Upper lobe of left lung (tissue), 6 donors: ENCODE measurements around the gene PGK1. TPM values are rescaled to one million over a fixed set of nuclear protein-coding genes. Genes with fewer than 3 reads are reported as not detected.
"Not testable (repeated sequence)": the region's sequence is repeated elsewhere in the genome, so short reads cannot be mapped to it uniquely, and the experiment has no call there.

ENCODE experiments used
- ATAC-seq, 2 donors: fragments of 200-7000 bp; cut with Tn5 transposase; one replicate each; pipeline ENCODE4 v1.9.1; 2022; ENCODE audit warnings: mild to moderate bottlenecking in 2 of 2, moderate library complexity in 2 of 2; ENCODE audit not compliant: low FRiP score in 2 of 2
- DNase-seq, 2 donors: peaks; one replicate each; pipeline ENCODE4 v3.0.0-alpha.2; 2019 to 2020
- H3K27ac ChIP-seq, 4 donors: fragments of 200-600 bp; sonication (generic); one replicate each; pipeline ENCODE4 v1.5.1; 2016 to 2019
- H3K27me3 ChIP-seq, 4 donors: fragments of 200-600 bp; sonication (generic); one replicate each; pipeline ENCODE4 v1.5.1; 2017 to 2019
- H3K36me3 ChIP-seq, 4 donors: fragments of 200-600 bp; sonication (generic); one replicate each; pipeline ENCODE4 v1.5.1; 2016 to 2019
- H3K4me1 ChIP-seq, 4 donors: fragments of 200-600 bp; sonication (generic); one replicate each; pipeline ENCODE4 v1.5.1; 2018 to 2019
- H3K4me3 ChIP-seq, 4 donors: fragments of 200-600 bp; sonication (generic); one replicate each; pipeline ENCODE4 v1.5.1; 2017 to 2019; ENCODE audit warnings: mild to moderate bottlenecking in 2 of 4, moderate library complexity in 1 of 4
- H3K9me3 ChIP-seq, 4 donors: fragments of 200-600 bp; sonication (generic); one replicate each; pipeline ENCODE4 v1.5.1; 2018 to 2019
- CTCF ChIP-seq, 6 experiments: fragments of 450-650 bp in 4 of 6; fragments of 200-600 bp in 2 of 6; sonication (generic) in 2 of 6; IDR thresholded peaks; one replicate each; pipeline ENCODE4 v1.5.1; 2016 to 2019; ENCODE audit warnings: antibody characterized with exemption in 6 of 6
- EP300 ChIP-seq, 4 donors: sonication (generic); formaldehyde crosslinking; IDR thresholded peaks; one replicate each; pipeline ENCODE4 v1.5.1; 2017; ENCODE audit warnings: antibody characterized with exemption in 4 of 4, control low read depth in 2 of 4
- POLR2A ChIP-seq, 4 donors: fragments of 450-650 bp; IDR thresholded peaks; one replicate each; pipeline ENCODE4 v1.5.1; 2016 to 2017; ENCODE audit warnings: antibody characterized with exemption in 4 of 4, mild to moderate bottlenecking in 2 of 4
- POLR2AphosphoS5 ChIP-seq, 2 donors: sonication (generic); formaldehyde crosslinking; IDR thresholded peaks; one replicate each; pipeline ENCODE4 v1.5.1; 2017; ENCODE audit warnings: antibody characterized with exemption in 2 of 2
- WGBS, 2 donors: methylation state at CpG; one replicate each; pipeline ENCODE4 v1.1.5; 2017 to 2018; 5-methylcytosine and 5-hydroxymethylcytosine counted together
- total RNA-seq, 6 donors: library from RNA; depleted of rRNA in 4 of 6; stranded (reverse); fragments of >200 nt in 4 of 6; gene quantifications; one replicate each; pipeline versions ENCODE4 v1.1.0 to v1.2.1, GENCODE V29; 2016 to 2021
- donor health status: DM: no; HTN: no; CAD: no; lungs with moderate emphysema.
- donor health status: DM: no; HTN: yes; CAD: no; lungs with severe emphysema.

The PGK1 gene
- total RNA-seq, 6 donors from 2014 or later, result 57.6 to 295 (median 170) TPM

DNA sequence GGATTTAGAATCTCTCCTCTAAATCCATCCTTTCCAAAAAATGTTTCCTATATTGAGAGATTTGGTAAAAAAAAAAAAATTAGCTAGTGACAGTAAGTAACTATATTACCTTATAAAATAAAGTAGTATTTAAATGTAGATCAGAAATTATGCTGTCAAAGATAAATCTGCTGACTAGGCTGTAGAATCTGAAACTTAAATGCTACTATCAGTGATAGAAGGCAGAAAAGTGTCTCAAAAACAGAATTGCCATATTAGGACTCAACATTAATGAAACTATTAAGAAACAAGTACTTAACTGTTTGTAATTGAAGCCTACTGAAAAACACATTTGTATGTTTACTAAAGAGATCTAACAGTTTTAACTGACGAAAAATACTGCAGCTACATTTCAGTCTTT, 27.1 kb downstream of the PGK1 start:
- Histone ChIP-seq H3K27ac (no peak overlapping the region), H3K4me3 (no peak overlapping the region), H3K9me3 (no peaks in the 10 kb centered on the region), H3K36me3 (peaks cover 0 to 55% (median 4%) of the 10 kb centered on the region in 4 donors), H3K27me3 (no peaks in the 10 kb centered on the region), H3K4me1 (no peaks in the 10 kb centered on the region)
- DNase-seq, result no peak
- WGBS, 2 donors, result 57 to 86% methylated on average over 1 of the region's 1 CpG
- TF ChIP-seq CTCF (IDR thresholded peaks at IDR 0.05) (no peak), POLR2AphosphoS5 (IDR thresholded peaks at IDR 0.05) (no peak), POLR2A (IDR thresholded peaks at IDR 0.05) (no peak), EP300 (IDR thresholded peaks at IDR 0.05) (no peak)
- no peak for ATAC-seq

DNA sequence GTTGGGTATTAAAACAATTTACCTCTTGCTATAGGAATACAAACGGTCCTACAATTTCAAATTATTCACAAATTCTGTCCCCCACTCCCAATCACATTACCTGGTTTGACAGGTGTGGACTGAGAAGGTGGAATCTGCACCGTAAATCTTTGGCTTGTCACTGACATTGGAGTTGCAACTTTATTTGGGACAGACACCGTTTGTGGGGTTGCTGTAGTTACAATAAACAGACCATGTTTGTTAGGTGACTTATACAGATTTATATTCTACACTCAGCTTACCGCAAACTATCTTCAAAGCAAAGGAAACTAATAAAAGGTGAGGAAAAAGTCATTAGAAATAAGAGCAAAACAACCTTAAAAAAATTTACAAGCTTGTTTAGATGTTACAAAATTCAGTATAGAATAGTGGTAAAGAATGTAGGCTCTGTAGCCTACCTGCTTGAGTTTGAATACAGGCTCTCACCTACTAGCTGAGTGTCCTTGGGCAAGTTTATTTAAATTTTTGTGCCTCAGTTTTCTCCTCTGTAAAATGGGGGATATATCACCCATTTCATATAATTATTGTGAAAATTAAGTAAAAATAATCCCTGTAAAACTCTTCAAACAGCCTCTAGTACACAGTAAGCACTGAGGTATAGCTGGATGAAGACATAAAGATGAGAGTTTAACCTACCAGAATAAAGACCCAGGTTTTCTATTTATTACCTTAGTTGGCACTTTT, 29.4 kb downstream of the PGK1 start:
- H3K36me3 ChIP-seq, result peaks cover 0 to 35% (median 0%) of the 10 kb centered on the region in 4 donors
- H3K27me3 ChIP-seq, result no peaks in the 10 kb centered on the region
- DNase-seq (no peak), ATAC-seq (no peak)
- 68 to 90% methylated on average over 4 of the region's 4 CpGs for WGBS, 2 donors
- H3K27ac ChIP-seq, result no peak overlapping the region
- no peaks in the 10 kb centered on the region for H3K4me1 ChIP-seq
- no peak for TF ChIP-seq POLR2AphosphoS5 (IDR thresholded peaks at IDR 0.05)
- TF ChIP-seq POLR2A (IDR thresholded peaks at IDR 0.05), result no peak
- no peak for TF ChIP-seq EP300 (IDR thresholded peaks at IDR 0.05)
- no peak for TF ChIP-seq CTCF (IDR thresholded peaks at IDR 0.05)
- no peaks in the 10 kb centered on the region for H3K9me3 ChIP-seq
- H3K4me3 ChIP-seq, result no peak overlapping the region

GRCh38 chrX:78139160-78140123, 35.4 kb downstream of the PGK1 start, which contains the start of gene TAF9B:
TSS of gene TAF9B (minus strand) at chrX:78139650. CDS start at chrX:78139611, 39 bp downstream.
- Histone ChIP-seq H3K4me1 (no peaks in the 10 kb centered on the region), H3K4me3 (peak within 1 kb of the TSS; percentile 53 to 83 (median 67)), H3K27ac (peak within 1 kb of the TSS; percentile 77 to 90 (median 82)), H3K27me3 (no peaks in the 10 kb centered on the region), H3K36me3 (no peaks in the 10 kb centered on the region), H3K9me3 (no peaks in the 10 kb centered on the region)
- ATAC-seq (peak; percentile 94 to 99), DNase-seq (peak; percentile 83 to 94)
- WGBS, 2 donors, result 20 to 35% methylated on average over 2 to 59 of the region's 59 CpGs
- TF ChIP-seq POLR2AphosphoS5 (IDR thresholded peaks at IDR 0.05), result peak in 1 of 2 donors; percentile 63
- peak in 3 of 4 donors; percentile 22 to 61 (median 30) for TF ChIP-seq POLR2A (IDR thresholded peaks at IDR 0.05)
- no peak for TF ChIP-seq CTCF (IDR thresholded peaks at IDR 0.05)
- no peak for TF ChIP-seq EP300 (IDR thresholded peaks at IDR 0.05)

DNA sequence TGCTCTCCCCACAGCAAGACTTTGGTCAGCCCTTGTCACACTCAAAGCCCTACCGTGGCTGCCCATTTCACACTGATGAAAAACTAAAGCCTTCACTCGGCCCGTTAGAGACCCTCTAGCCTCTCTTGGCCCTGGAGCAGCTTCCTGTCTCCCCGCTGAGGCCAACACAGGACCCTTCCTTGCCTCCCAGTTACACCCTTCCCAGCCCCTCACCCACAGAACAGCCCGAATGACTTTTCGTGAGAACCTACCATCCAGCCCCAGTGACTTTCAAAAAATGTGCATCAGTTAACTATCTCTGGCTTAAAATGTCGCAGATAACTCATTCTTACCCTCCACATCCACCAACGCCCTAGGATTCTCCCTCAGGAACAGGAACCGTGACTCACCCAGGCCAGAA, 36.2 kb downstream of the PGK1 start:
- ATAC-seq (no peak), DNase-seq (no peak)
- no peaks in the 10 kb centered on the region for H3K27me3 ChIP-seq
- 83 to 95% methylated on average over 9 of the region's 9 CpGs for WGBS, 2 donors
- H3K27ac ChIP-seq, result peak overlapping the region in 2 of 4 donors; percentile 78 to 90
- no peak overlapping the region for H3K4me3 ChIP-seq
- no peaks in the 10 kb centered on the region for H3K9me3 ChIP-seq
- no peak for TF ChIP-seq POLR2A (IDR thresholded peaks at IDR 0.05)
- TF ChIP-seq CTCF (IDR thresholded peaks at IDR 0.05), result no peak
- no peak for TF ChIP-seq EP300 (IDR thresholded peaks at IDR 0.05)
- no peaks in the 10 kb centered on the region for H3K4me1 ChIP-seq
- no peaks in the 10 kb centered on the region for H3K36me3 ChIP-seq

GRCh38 chrX:78147002-78147540, 43.0 kb downstream of the PGK1 start:
- not testable (repeated sequence) for ATAC-seq, H3K4me1 ChIP-seq, H3K27ac ChIP-seq, H3K27me3 ChIP-seq, H3K36me3 ChIP-seq, DNase-seq, H3K4me3 ChIP-seq
- 85 to 97% methylated on average over 5 of the region's 5 CpGs for WGBS, 2 donors
- H3K9me3 ChIP-seq, result peaks cover 0 to 27% (median 2%) of the 10 kb centered on the region in 4 donors

DNA sequence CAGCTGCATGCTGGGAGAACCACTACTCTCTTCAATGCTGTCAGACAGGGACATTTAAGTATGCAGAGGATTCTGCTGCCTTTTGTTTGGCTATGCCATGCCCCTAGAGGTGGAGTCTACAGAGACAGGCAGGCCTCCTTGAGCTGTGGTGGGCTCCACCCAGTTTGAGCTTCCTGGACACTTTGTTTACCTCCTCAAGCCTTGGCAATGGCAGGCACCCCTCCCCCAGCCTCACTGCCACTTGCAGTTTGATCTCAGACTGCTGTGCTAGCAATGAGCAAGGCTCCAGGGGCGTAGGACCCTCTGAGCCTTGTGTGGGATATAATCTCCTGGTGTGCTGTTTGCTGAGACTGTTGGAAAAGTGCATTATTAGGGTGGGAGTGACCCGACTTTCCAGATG, 53.3 kb downstream of the PGK1 start:
- H3K27me3 ChIP-seq, H3K4me3 ChIP-seq, ATAC-seq, H3K9me3 ChIP-seq, DNase-seq, H3K36me3 ChIP-seq, H3K27ac ChIP-seq, H3K4me1 ChIP-seq: not testable (repeated sequence)
- 70% methylated on average over 2 of the region's 2 CpGs; no CpG with 5 or more reads in 1 of the 2 donors for WGBS, 2 donors

GRCh38 chrX:78157846-78158245, 53.8 kb downstream of the PGK1 start:
- ATAC-seq, result not testable (repeated sequence)

More at GRCh38 chrX:78157846-78158245, 53.8 kb downstream of the PGK1 start:
- not testable (repeated sequence) for H3K9me3 ChIP-seq, H3K4me3 ChIP-seq, H3K27me3 ChIP-seq, H3K36me3 ChIP-seq, H3K4me1 ChIP-seq, H3K27ac ChIP-seq
- WGBS, 2 donors, result 77 to 82% methylated on average over 4 to 10 of the region's 10 CpGs
- DNase-seq, result peak in 1 of 2 donors; percentile 5
